OCI-LY1 (cell line): ENCODE data around the gene RANBP17.

Experiments used
- H2AFZ ChIP-seq: fragments of 200-600 bp; sonication (generic), shearing (Covaris generic); 2 replicates; pipeline ENCODE4 v1.6.0; 2014; ENCODE audit warnings: antibody characterized with exemption, mild to moderate bottlenecking, low read length
- H3F3A ChIP-seq: fragments of 200-600 bp; sonication (generic), shearing (Covaris generic); 2 replicates; pipeline ENCODE4 v1.6.0; 2014; ENCODE audit warnings: mild to moderate bottlenecking, antibody characterized with exemption, low read length, moderate library complexity; ENCODE audit not compliant: insufficient read depth
- H3K27ac ChIP-seq: fragments of 200-600 bp; sonication (generic); 2 replicates; pipeline ENCODE4 v1.5.1; 2014; ENCODE audit warnings: low read length, mixed run types, mild to moderate bottlenecking, low read depth; ENCODE audit not compliant: poor library complexity, severe bottlenecking
- H3K27me3 ChIP-seq: fragments of 200-600 bp; sonication (generic); 2 replicates; pipeline ENCODE4 v1.6.0; 2014; ENCODE audit warnings: antibody characterized with exemption, mild to moderate bottlenecking, low read length, moderate library complexity; ENCODE audit not compliant: insufficient read depth
- H3K36me3 ChIP-seq: fragments of 200-600 bp; sonication (generic); 2 replicates; pipeline ENCODE4 v1.6.1; 2014; ENCODE audit warnings: mild to moderate bottlenecking, antibody characterized with exemption, low read length, moderate library complexity, mixed read lengths; ENCODE audit not compliant: insufficient read depth
- H3K4me1 ChIP-seq: fragments of 200-600 bp; sonication (generic); 2 replicates; pipeline ENCODE4 v1.5.1; 2014; ENCODE audit warnings: mild to moderate bottlenecking, low read length, moderate library complexity; ENCODE audit not compliant: insufficient read depth, severe bottlenecking
- H3K4me2 ChIP-seq: fragments of 200-600 bp; sonication (generic), shearing (Covaris generic); 2 replicates; pipeline ENCODE4 v1.6.1; 2014; ENCODE audit warnings: low read length
- H3K4me3 ChIP-seq: fragments of 200-600 bp; sonication (generic); 2 replicates; pipeline ENCODE4 v1.5.1; 2014; ENCODE audit warnings: low read length, low read depth, mild to moderate bottlenecking, mixed read lengths; ENCODE audit not compliant: poor library complexity, severe bottlenecking
- H3K79me2 ChIP-seq: fragments of 200-600 bp; shearing (Covaris generic); 2 replicates; pipeline ENCODE4 v1.6.1; 2016; ENCODE audit warnings: mixed run types, low read length, mixed read lengths; ENCODE audit not compliant: insufficient read depth
- H3K9ac ChIP-seq: fragments of 200-600 bp; sonication (generic), shearing (Covaris generic); 2 replicates; pipeline ENCODE4 v1.6.1; 2014; ENCODE audit warnings: mild to moderate bottlenecking, low read length, mixed read lengths
- H3K9me2 ChIP-seq: fragments of 200-600 bp; sonication (generic), shearing (Covaris generic); 2 replicates; pipeline ENCODE4 v1.6.1; 2014; ENCODE audit warnings: low read depth, mild to moderate bottlenecking, low read length, mixed read lengths
- H3K9me3 ChIP-seq: fragments of 200-600 bp; shearing (Covaris generic); 2 replicates; pipeline ENCODE4 v1.6.1; 2014; ENCODE audit warnings: low read length, mixed read lengths
- H4K20me1 ChIP-seq: fragments of 200-600 bp; sonication (generic), shearing (Covaris generic); 2 replicates; pipeline ENCODE4 v1.6.0; 2016; ENCODE audit warnings: mild to moderate bottlenecking, low read length; ENCODE audit not compliant: insufficient read depth
- CTCF ChIP-seq: fragments of 200-600 bp; sonication (generic), shearing (Covaris generic); IDR thresholded peaks from 2 replicates; pipeline ENCODE4 v1.5.1; 2017; ENCODE audit warnings: mild to moderate bottlenecking, antibody characterized with exemption, low read length, moderate library complexity, mixed read lengths
- EZH2 ChIP-seq: fragments of 200-600 bp; sonication (generic), shearing (Covaris generic); IDR thresholded peaks from 2 replicates; pipeline ENCODE4 v1.8.0; 2017; ENCODE audit warnings: borderline replicate concordance, mixed run types, mild to moderate bottlenecking, antibody characterized with exemption, low read length, moderate library complexity, mixed read lengths

RANBP17 gene

GRCh38 chr5:171270136-171270535, 408.3 kb downstream of the RANBP17 start:
- H3K9ac ChIP-seq, result no peak overlapping the region
- TF ChIP-seq EZH2 (no peak), CTCF (no peak)
- no peaks in the 10 kb centered on the region for H3K9me3 ChIP-seq
- no peaks in the 10 kb centered on the region for H3K27me3 ChIP-seq
- no peak overlapping the region for H3K4me2 ChIP-seq
- H3K4me3 ChIP-seq, result no peak overlapping the region
- H3K4me1 ChIP-seq, result no peaks in the 10 kb centered on the region
- H3K79me2 ChIP-seq, result no peaks in the 10 kb centered on the region
- H3K36me3 ChIP-seq, result no peaks in the 10 kb centered on the region
- H3K9me2 ChIP-seq, result no peaks in the 10 kb centered on the region
- H2AFZ ChIP-seq, result no peak overlapping the region
- no peaks in the 10 kb centered on the region for H3F3A ChIP-seq
- no peak overlapping the region for H3K27ac ChIP-seq
- no peaks in the 10 kb centered on the region for H4K20me1 ChIP-seq

- no peaks in the 10 kb centered on the region for H3K9me3 ChIP-seq
- H3K9ac ChIP-seq, result no peak overlapping the region
- no peak overlapping the region for H3K4me2 ChIP-seq
- no peaks in the 10 kb centered on the region for H3K36me3 ChIP-seq
- no peak overlapping the region for H2AFZ ChIP-seq
- no peaks in the 10 kb centered on the region for H3K27me3 ChIP-seq
- no peak overlapping the region for H3K4me3 ChIP-seq
- no peaks in the 10 kb centered on the region for H3K4me1 ChIP-seq
- no peak overlapping the region for H3K27ac ChIP-seq
- no peaks in the 10 kb centered on the region for H4K20me1 ChIP-seq
- TF ChIP-seq CTCF (no peak), EZH2 (no peak)
- no peaks in the 10 kb centered on the region for H3K79me2 ChIP-seq
- no peaks in the 10 kb centered on the region for H3K9me2 ChIP-seq
- H3F3A ChIP-seq, result no peaks in the 10 kb centered on the region
These were observed 410.0 kb downstream of the RANBP17 start for GRCh38 chr5:171271798-171272197.

- no peak overlapping the region for H3K9ac ChIP-seq
- H2AFZ ChIP-seq, result no peak overlapping the region
- no peaks in the 10 kb centered on the region for H3K27me3 ChIP-seq
- TF ChIP-seq EZH2 (no peak), CTCF (peak; percentile 56)
- no peaks in the 10 kb centered on the region for H3F3A ChIP-seq
- no peak overlapping the region for H3K4me2 ChIP-seq
- H3K9me2 ChIP-seq, result no peaks in the 10 kb centered on the region
- no peak overlapping the region for H3K4me3 ChIP-seq
- H3K9me3 ChIP-seq, result no peaks in the 10 kb centered on the region
- H3K27ac ChIP-seq, result no peak overlapping the region
- H4K20me1 ChIP-seq, result no peaks in the 10 kb centered on the region
- no peaks in the 10 kb centered on the region for H3K36me3 ChIP-seq
- H3K4me1 ChIP-seq, result no peaks in the 10 kb centered on the region
- H3K79me2 ChIP-seq, result no peaks in the 10 kb centered on the region
These were observed 411.5 kb downstream of the RANBP17 start for GRCh38 chr5:171272996-171273970.
